HG02938 (cell line): ENCODE results near the gene TBC1D22A.

ENCODE experiments used
- ATAC-seq: cut with Tn5 transposase; IDR thresholded peaks from one replicate; pipeline ENCODE4 v1.9.1; 2021; ENCODE audit warnings: mild to moderate bottlenecking, moderate library complexity; ENCODE audit not compliant: unreplicated experiment

Gene TBC1D22A

DNA sequence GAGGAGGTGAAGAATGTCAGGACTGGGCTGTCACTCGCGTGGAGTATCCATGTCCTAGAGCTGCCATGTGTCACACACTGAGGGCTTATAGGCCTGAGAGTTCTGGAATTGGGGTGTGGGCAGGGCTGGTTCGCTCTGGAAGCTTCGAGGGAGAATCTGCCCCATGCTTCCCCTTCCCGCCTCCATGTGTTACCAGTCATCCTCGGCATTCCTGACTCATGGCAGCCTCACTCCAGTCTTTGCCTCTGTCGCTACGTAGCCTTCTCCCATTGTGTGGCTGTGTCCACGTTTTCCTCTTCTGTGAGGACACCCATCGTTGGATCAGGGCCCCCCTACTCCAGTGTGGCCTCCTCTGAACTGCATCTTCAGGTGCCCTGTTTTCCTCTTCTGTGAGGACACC lies 301.2 kb downstream of the TBC1D22A start:
- ATAC-seq = no peak

DNA sequence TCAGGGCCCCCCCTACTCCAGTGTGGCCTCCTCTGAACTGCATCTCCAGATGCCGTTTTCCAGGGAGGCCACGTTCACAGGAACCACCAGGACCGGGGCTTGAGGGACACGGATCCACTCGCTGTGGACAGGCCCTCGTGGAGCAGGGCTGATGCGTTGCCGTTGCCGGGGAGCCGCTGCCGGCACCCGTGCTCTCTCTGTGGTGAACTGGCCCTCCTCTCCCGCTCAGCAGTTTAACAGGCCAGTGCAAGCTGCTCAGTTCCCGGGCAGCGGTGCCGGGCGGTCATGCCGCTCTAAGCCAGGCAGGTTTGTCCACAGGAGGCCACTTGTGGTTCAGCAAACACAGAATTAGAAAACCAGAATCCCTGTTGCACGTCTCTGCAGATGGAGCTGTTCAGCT lies 301.6 kb downstream of the TBC1D22A start:
- ATAC-seq = no peak

DNA sequence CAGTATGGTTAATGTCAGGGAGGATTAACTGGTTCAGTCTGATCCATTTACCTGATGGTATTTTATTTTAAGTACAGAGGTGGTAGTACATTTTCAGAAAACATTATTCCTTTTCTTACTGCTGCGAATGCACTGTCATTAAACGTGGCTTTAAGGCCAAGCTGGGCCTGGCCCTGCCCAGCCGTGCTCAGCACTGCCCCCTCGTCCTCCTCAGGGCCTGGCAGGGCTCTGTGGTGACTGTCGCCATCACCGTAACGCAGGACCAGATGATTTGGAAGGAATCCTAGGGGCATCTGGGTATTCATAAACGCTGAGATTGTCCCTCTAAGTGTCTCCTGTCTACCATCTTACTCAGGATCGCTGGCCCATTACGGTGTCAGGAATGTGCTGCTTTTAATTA lies 302.0 kb downstream of the TBC1D22A start:
- no peak for ATAC-seq

DNA sequence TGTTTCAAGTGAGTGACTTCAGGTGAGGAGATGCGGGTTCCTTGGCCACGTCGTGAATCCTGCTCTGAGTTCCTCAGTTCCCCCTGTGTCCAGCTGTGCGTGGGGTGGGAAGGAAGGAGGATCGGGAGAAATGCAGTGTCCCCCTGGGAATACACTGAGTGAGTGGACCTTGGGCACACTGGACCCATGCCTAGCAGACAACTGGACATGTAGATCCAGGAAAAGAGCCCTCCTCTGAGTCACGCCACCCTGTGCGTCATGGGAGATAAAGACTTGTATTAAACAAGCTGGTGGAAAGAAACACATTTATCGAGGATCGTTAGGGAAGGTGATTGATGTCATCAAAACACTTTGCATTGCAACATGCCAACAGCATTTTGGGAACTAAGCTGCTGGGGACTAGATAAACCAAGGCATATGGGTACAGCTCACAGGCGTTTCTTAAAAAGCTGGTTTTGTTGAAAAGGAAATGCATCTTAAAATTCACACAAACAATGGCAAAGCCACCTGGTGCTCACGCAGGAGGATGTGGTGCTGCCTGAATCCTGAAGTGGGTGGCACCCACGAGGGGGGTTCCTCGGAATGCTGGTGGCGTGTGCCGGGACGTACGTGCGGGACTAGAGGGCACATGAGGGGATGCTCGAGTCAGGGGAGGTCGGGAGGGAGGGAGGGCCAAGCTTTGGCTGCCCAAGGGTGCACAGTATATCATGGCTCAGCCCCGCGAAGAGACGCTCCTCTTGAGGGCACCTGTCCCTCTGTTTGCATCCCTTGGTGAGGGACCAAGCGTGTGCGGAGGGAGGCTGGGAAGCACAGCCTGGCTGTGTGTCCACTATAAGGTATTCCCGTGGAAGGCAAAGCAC lies 303.5 kb downstream of the TBC1D22A start:
- ATAC-seq = no peak

DNA sequence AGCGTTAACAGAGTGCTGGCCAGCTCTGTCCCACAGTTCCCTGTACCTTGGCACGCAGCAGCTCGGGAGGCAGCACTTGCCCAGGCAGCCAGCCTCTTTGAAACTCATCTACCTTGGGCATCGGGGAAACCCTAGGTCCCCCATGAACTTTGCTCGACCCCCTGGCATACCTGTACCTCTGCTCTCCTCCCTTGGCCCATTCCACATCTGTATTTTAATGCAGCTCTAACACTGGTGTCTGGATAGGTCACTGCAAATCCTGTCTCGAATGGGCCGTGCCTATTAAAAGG lies 304.1 kb downstream of the TBC1D22A start:
- no peak for ATAC-seq

DNA sequence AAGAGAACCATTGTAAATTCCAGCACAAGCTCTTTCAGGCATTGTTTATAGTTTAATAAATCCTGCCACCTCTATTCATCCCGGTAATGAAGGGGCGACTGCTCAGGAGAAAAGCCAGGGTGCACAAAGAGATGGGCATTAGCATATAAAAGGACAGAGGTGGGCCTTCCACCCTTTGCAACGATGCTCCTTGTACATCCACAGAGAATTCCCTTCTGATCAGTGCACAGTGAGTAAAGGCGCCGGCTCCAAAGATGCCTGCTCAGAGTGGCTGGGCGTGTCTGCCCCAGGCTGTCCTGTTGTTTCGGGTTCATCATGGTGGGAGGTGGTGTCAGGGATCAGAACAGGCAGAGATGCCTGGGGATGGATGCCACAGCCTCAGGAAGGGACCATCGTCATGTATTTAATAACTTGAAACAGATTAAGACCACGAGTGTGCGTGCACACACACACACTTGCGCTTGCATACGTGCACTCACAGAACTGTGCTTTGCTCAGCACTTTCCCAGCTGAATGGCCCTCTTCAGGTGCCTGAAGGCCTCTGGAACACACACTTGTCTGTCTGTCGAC lies 305.0 kb downstream of the TBC1D22A start:
- ATAC-seq = no peak

DNA sequence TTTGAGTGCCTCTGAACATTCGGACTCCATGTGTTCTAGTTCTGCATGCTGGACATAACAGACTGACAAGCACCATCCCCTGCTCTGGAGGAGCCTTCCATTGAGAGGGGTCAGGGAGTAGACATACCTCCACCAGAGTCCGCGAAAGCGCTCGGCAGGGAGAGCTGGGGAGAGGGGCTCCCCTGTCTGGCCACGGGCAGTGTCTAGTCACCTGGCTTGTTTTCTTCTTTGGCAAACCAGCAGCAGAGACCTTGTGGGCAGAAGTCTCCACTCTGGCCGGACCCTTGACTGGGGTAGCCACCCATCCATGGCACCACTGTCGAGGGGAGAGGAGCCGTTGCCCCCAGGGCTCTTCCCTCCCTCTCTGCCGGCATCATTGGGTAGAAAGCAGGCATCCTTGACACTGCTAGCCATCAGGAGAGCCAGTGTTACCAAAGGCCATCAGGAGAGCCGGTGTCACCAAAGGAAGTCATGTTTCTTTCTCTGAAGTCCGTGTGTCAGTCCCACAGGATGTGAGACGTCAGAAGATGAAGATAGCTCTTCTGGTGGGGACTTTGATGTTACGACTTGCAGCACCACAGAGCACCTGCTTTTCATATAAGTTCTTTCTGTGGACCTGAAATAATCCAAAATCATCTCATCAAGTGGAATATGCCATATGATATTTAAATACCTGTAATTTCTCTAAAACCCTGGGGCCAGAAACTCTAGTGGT lies 305.6 kb downstream of the TBC1D22A start:
- no peak for ATAC-seq

DNA sequence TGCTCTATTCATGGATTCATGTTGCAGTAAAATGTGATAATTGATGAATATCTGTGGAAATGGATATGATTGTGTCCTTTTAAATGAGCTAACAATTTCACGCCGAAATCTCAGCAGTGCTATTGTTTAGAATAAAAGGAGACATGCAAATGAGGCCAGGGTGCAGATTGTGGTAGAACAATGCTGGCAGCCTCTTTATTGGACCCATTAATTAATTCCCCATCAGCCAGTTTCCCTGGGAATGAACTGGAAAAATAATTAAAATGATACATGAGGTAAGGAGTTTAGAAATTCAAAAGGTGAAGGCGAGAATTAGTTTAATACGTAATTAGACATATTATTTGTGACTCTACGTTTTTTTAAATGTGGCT lies 306.2 kb downstream of the TBC1D22A start:
- ATAC-seq = no peak

DNA sequence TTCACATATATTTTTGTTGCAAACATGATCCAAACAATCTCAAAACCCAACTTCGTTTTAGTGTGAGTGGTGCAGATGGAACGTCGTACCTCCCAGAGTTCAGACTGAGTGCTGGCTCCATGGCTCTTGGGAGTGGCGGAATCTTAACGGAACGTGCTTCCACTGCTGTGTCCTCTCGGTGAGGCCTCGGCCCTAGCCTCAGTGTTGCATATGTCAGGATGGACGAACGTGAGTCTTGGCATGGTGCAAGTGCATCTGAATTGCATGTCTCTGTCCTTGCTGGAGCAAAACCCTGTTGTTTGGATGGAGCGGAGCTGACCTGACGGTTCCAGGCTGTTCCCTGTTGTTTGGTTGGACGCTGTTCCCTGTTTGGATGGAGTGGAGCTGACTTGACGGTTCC lies 306.8 kb downstream of the TBC1D22A start:
- no peak for ATAC-seq

DNA sequence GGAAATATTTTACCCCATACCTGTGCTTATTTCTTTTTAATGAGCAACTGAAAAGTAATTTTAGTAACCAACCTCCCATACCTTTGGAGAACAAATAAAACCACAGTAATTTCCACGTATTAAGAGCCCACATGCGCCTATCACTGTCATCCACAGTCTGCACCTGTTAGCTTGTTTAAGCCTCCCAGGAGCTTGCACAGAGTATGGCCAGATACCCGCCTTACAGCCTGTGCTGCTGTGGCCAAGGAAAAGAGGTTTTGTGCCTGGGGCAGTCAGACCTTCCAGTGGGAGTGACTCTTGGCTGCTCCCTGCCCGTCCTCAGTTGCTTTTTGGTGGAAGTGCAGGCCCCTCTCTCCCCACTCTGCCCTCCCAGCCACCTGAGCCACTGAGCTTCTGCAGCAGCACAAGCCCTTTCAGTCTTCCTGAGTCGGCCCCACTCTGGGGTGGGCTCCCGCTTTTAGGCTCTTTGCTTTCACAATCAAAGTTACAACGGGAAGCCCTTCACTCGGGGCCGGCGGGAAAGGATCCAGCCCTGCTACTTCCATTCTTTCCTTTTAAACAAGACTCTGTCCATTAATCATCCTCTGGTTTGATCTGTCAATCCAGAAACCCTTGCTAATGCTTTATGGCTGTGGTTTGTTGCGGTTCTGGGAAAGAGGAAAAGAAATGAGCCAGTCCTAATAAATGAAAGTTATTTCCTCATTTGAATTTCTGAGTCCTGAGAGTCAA lies 308.8 kb downstream of the TBC1D22A start:
- no peak for ATAC-seq

DNA sequence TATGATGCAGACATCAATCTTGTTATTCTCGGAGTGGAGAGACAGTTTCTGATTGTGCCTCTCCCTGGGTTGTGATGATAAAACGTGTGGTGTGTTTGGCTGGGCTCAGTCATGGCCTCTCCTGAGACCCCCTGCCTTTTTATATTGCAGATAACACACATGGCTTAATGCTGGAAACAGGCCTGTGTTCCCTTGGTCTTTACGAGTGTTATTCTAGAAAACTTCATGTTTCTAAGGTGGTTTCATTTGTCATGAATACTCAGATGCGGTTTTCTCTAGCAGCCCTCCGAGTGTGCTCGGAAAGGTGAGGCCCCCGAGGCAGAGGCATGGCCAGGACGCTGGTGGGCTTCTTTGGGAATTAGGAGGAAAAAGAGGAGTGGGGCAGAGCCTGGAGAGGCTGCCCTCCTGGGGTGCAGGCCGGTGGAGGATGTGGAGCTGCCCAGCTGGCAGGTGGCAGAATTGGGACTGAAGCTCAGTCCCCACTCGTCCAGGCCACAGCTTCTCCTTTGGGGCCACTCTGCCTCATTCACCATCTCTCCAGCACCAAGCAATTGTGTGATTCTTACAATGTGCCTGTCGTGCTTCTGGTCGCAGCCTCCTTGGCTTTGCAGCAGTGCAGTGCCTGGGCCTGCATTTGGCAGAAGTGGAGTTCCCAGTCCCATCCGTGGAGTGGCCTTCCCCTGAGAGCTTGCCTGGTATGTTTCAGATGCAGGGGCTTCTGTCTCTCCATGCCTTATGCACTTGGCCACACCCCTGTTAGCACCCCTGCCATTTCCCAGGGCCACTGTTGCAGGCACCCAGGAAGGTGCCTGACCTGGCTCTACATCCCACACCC lies 309.6 kb downstream of the TBC1D22A start:
- no peak for ATAC-seq

DNA sequence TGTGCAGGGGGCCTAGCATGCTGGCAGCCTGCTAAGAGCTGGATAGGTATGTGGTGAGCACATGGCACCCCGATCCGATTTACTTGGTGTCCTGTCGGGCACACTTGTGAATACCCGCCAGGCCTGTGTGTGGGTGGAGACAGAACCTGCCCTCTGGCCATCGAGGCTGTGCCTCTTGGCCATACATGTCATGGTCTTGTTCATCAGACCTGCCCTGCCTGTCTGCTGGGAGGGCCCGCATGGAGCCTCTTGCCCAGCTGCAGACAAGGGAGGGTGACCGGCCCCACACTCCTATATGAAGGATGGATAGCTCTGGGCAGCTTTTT lies 310.2 kb downstream of the TBC1D22A start:
- ATAC-seq = no peak

DNA sequence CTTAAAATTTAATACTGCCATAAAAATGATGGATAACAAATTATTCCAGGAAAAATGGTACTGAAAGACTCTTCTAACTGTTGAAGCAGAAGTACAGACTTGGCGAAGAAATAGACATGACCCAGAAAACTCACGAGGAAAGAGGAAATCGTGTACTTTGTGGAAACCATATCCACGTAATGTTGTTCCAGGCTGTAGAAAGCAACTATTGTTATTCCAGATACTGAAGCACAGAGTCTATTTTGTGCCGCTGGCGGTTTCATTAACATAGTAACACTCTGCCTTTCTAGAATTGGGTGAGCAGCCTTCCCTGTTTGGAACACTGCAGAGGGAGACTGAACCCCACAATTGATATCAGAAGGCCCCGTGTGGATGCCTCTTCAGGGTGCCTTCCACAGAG lies 310.6 kb downstream of the TBC1D22A start:
- ATAC-seq = no peak

DNA sequence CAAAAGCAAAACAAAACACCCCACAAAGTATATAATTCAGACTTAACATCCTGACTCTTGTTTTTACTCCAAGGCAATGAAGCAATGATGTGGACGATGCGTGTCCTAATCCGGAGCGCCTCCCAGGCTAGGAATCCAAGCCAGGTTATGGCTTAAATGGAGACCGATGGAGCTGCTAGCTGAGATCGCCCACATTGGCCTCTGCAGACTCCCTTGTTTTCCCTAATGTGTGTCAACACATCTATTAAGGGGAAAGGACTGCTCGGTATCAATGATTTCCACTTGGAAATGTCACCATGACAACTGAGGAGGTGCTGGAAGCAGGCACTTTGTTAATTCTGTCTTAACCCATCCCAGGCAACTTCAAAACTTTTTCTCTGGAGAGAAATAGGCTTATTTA lies 311.7 kb downstream of the TBC1D22A start:
- no peak for ATAC-seq

DNA sequence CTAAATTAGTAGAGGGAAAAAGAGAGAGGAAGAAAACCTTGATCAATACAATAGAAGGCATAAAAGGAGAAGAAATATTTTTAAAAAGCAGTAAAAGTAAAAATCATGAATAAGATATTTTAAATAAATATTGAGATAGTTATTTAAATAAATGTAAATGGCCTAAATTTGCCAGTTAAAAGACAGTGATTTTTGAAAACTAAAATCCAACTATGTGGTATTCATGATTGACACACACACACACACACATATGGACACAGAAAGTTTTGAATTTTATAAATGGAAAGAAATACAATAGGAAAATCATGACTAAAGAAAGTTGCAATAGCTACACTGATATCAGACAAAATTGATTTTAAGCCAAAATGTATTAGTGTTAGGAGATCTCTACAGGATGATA lies 313.1 kb downstream of the TBC1D22A start:
- ATAC-seq = no peak

DNA sequence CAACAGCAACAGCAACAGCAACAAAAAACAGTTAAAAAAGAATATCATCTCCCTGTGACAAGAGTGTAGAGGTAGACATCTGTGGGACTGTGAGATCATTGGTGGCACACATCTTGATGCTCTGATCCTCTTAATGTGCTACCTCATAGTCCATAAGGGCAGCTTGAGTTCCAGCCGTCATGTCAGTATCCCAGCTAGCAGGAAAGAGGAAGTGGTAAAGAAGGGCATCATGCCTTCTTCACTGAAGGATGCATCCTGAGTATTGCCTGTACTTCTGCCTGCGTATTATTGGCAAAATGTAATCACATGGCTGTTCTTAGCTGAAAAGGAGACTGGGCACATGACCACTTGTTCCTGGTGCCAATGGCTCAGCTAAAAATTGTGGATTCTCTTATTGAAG lies 314.3 kb downstream of the TBC1D22A start:
- ATAC-seq = no peak

DNA sequence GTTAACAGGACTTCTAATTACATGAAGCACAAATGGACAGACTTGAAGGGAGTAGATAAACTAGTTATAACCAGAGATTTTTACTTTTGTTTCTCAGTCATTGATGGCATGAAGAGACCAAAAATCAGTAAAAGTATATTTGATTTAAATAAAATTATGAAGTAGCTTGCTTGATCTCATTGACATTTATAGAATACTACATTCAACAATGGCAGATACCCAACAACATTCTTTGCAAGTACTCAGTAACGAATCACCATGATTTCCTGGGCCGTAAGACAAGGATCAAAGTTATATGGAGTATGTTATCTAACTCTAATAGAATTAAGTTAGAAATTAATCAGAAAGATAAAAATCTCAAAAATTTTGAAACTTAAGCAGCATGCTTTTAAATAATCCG lies 317.6 kb downstream of the TBC1D22A start:
- no peak for ATAC-seq

DNA sequence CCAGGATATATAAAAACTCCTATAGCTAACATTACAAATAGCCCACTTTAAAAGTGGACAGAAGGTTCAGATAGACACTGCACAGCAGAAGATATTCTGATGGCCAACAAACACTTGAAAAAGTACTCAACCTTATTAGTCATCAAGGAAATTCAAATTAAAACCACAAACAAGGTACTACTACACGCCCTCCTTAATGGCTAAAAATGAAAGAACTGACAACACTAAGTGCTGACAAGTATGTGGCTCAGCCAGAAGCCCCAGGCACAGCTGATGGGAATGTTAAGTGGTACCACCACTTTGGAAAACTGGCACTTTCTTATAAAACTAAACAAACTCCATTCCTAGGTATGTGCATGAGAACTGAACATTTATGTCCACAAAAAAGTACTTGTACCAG lies 320.1 kb downstream of the TBC1D22A start:
- ATAC-seq = no peak

DNA sequence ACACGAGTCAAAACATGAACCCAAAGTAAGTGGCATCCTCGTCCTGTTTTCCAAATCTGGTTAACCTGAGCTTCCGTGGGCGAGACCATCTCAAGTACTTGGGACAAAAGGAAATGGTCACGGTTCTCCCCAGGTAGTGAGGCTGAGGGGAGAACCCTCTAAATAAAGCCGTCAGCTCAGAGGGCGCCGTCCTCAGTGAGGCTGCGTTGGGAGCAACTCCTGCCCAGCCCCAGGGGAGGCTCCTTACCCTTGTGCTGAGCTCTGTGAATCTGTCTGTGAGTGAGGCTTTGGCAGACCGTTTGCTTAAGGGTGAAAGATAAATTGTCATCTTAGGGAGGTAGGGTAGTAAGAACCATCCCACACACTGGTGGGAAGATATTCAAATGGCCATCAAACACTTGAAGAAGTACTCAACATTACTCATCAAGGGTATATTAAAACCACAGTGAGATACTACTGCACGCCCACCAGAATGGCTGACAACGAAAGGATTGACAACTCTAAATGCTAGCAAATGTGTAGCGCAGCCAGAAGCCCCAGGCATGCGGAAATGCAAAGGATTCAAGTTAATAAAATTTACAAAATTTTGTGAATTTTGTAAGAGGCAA lies 321.0 kb downstream of the TBC1D22A start:
- ATAC-seq = no peak

DNA sequence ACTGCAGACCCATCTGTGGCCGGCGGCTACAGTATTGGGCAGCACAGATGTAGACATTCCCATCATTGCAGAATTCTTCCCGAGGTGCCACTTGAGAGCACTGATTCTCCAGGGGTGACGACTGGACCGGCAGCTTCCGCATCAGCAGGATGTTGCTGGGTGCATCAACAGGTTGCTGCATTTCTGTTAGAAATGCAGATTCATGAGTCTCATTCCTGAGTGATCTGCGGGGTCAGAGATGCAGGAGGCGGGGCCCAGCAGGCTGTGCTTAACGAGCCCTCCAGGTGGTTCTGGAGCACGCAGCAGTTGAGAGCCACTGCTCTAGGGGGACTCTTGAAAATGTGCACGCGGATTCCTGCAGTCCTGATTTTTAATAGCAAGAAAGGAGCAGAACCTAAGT lies 321.8 kb downstream of the TBC1D22A start:
- no peak for ATAC-seq
